ENCODE data around the gene NFE2L3.

GRCh38 chr7:26143298-26144048 is 8.5 kb upstream of the NFE2L3 start:
- TF ChIP-seq ZNF274 (IDR thresholded peaks at IDR 0.05; ENCODE audit: low read depth, low read length) (no peak), YY1 (IDR thresholded peaks at IDR 0.05; ENCODE audit: insufficient read depth, insufficient read length) (no peak)

Measured in NT2/D1 (cell line).